Epithelial cell of esophagus (primary cell): ENCODE data around the gene HOMER3.
"Not testable (repeated sequence)": the region's sequence is repeated elsewhere in the genome, so short reads cannot be mapped to it uniquely, and the experiment has no call there.

ENCODE experiments used
- DNase-seq: peaks from one replicate; pipeline ENCODE4 v3.0.0; 2010; ENCODE audit warnings: low read depth
- H3K4me3 ChIP-seq: 2 replicates; pipeline ENCODE4 v1.5.1; 2011; ENCODE audit warnings: mild to moderate bottlenecking, low read length, control low read depth
- CTCF ChIP-seq: IDR thresholded peaks from 2 replicates; pipeline ENCODE4 v1.5.1; 2011; ENCODE audit warnings: low read depth, mild to moderate bottlenecking, low read length, control low read depth, inconsistent platforms; ENCODE audit not compliant: insufficient read depth; ENCODE audit errors: missing control alignments

The HOMER3 gene

GRCh38 chr19:18908917-18909619 is 31.9 kb downstream of the HOMER3 start:
- no peak for TF ChIP-seq CTCF
- DNase-seq: no peak
- H3K4me3 ChIP-seq: no peak overlapping the region

GRCh38 chr19:18906605-18907519 is 34.2 kb downstream of the HOMER3 start:
- no peak overlapping the region for H3K4me3 ChIP-seq
- DNase-seq: no peak
- no peak for TF ChIP-seq CTCF

- DNase-seq: no peak
- TF ChIP-seq CTCF: no peak
- H3K4me3 ChIP-seq: no peak overlapping the region
Observed at GRCh38 chr19:18905513-18906236, 35.3 kb downstream of the HOMER3 start.

- TF ChIP-seq CTCF: no peak
- no peak for DNase-seq
- H3K4me3 ChIP-seq: no peak overlapping the region
Observed at GRCh38 chr19:18905058-18905456, 36.0 kb downstream of the HOMER3 start.

GRCh38 chr19:18904334-18905057 is 36.5 kb downstream of the HOMER3 start:
- H3K4me3 ChIP-seq: no peak overlapping the region
- no peak for DNase-seq
- no peak for TF ChIP-seq CTCF

- no peak for DNase-seq
- no peak for TF ChIP-seq CTCF
- no peak overlapping the region for H3K4me3 ChIP-seq
Observed at GRCh38 chr19:18903156-18904037, 37.6 kb downstream of the HOMER3 start.

GRCh38 chr19:18902519-18902918 is 38.5 kb downstream of the HOMER3 start:
- DNase-seq, H3K4me3 ChIP-seq: not testable (repeated sequence)
